ENCODE results near the gene DUS1L.

DNA sequence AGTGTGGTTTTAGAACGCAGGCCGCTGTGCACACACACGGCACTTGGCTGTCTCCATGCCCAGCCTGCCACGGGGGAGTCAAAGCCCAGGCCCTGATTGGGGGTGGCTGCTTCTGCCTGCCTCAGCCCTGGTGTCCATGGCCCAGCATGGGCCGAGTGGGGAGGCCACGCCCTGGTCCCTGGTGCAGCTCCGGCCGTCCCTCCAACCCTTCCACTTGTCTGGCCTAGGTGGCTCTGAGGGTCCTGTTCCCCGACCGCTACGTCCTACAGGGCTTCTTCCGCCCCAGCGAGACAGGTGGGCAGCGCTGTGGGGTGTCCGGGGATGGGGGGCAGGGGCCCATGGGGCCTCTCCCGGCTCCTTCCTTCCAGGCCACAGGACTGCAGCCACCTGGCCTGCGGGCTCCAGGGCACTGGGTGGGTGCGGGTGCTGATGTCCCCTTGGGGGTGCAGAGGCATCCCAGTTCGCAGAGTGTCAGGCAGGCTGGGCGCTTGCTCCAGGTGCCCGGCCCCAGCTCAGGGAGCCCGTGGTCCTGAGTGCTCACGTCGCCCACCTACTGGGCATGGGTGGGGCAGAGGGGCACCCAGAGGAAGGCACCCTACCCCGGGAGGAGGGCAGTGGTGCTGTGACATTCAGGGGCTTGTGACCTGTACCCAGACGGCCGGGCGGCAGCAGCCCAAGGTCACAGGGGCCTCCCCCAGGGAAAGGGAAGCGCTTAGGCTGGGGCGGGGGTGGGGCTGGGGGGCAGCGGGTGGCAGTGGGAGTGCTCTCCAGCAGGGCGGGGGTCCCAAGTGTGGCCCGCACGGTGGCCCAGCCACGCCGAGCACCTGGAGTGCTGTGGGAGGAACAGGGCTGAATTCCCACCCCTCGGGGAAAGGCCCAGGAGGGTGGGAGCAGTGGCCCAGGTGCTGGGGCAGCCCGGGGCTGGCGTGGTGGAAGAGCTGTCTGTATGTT is 54.8 kb downstream of the DUS1L start:
- TF ChIP-seq, protein P1, sequence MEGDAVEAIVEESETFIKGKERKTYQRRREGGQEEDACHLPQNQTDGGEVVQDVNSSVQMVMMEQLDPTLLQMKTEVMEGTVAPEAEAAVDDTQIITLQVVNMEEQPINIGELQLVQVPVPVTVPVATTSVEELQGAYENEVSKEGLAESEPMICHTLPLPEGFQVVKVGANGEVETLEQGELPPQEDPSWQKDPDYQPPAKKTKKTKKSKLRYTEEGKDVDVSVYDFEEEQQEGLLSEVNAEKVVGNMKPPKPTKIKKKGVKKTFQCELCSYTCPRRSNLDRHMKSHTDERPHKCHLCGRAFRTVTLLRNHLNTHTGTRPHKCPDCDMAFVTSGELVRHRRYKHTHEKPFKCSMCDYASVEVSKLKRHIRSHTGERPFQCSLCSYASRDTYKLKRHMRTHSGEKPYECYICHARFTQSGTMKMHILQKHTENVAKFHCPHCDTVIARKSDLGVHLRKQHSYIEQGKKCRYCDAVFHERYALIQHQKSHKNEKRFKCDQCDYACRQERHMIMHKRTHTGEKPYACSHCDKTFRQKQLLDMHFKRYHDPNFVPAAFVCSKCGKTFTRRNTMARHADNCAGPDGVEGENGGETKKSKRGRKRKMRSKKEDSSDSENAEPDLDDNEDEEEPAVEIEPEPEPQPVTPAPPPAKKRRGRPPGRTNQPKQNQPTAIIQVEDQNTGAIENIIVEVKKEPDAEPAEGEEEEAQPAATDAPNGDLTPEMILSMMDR (IDR thresholded peaks at IDR 0.05; ENCODE audit: low read depth, low read length) = no peak
- TF ChIP-seq, protein P2, sequence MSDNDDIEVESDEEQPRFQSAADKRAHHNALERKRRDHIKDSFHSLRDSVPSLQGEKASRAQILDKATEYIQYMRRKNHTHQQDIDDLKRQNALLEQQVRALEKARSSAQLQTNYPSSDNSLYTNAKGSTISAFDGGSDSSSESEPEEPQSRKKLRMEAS (IDR thresholded peaks at IDR 0.05; ENCODE audit: low read depth, low read length) = no peak
